T-helper 9 cell (primary cell): ENCODE data around the gene UROD.
"Not testable (repeated sequence)": the region's sequence is repeated elsewhere in the genome, so short reads cannot be mapped to it uniquely, and the experiment has no call there.

Source experiments
- DNase-seq: peaks from one replicate; pipeline ENCODE4 v3.0.0-alpha.2; 2020
- total RNA-seq, 2 donors: gene quantifications; one replicate each; lab custom pipeline; 2026; lab: John Stamatoyannopoulos, UW

The UROD gene
- 16.9 to 56.9 reads per million in 2 donors for total RNA-seq

DNA sequence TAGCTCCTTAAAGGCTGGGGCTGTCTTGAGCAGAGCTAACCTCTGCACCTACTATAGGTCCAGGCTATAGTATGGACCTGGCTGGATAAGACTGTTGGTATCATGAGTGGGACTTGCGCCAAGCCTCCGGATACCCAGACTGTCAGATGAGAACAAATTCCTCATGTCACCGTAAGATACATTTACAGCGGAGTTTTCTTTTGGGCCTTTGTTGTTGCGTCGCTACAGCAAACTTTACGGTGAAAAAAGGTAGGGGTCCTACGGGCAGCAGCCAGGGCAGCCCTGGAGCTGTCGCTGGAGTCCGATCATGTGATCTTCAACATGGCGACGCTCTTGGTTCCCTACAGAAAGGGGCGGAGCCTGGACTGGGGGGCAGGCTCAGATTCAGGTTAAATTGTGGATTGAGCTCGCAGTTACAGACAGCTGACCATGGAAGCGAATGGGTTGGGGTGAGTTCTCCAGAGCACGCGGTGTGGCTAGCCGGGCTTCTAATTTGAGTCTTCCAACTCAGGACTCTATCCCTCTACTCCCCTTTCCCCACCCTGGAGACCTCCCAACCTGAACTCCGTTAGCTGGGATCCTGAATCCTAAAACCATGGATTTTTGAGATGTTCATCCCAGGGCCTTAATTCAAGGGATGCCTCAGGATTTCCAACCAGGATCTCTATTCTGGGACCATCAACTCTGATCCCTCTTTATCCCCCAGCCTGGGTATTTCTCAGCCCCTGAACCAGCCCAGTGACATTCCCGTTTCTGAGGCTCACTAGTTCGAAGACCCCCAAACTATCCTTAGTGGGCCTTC lies at the start of gene UROD:
Gene UROD (plus strand): TSS at position 418 of the 802 bp plus-strand sequence. CDS start 12 bp downstream, at position 430.
- peak; percentile 79 for DNase-seq

DNA sequence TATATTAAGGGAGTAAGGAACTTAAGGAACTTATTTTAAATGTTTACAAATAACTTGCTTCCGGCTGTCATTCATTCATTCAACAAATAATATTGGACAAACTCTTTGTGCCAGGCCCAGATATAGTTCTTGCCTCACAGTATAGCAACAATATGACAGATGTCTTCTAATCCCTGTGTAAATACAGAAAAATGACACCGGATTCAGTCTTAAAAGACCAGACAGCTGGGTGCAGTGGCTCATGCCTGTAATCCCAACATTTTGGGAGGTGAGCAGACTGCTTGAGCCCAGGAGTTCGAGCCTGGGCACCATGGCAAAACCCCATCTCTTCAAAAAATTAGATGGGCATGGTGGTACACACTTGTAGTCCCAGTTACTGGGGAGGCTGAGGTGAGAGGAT lies 49.3 kb upstream of the UROD start:
- DNase-seq, result no peak

DNA sequence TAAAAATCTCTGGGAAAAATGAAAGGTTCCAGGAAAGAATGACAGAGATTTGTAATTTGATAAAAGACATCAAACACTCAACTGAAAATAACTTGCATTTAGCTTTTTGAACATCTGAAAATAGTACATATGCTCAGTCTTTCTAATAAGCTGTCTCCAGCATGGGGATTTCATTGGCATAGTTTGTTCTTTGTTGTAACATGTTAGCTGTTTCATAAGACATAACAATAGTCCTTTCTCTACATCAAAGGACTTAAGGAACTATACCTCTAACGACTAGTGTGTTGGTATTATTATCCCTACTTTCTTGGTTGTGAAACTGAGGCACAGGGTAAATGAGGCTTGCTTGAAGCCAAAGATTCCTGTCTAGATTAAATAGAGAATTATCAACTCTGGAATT lies 47.7 kb upstream of the UROD start:
- DNase-seq, result no peak

DNA sequence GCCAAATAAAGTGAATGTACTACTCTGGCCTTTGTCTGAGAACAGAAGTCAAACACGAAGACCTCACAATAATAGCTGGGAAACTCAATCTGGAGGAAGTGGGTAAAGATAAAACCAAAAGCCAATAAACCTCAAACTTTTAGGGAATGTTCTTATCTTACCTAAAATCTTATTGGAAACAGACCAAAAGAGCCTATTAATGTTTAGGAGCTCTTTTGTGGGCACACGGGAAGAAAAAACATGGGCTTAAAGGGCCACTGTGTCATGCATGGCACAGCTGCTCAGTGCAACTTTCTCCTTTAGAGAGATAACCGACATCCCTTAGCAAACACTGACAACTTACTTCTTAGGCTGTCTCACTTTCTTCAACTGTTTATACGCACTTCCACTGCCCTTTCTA lies 41.7 kb upstream of the UROD start:
- DNase-seq, result no peak

- DNase-seq, result no peak
These were observed 38.4 kb upstream of the UROD start for GRCh38 chr1:44973645-44974044.

DNA sequence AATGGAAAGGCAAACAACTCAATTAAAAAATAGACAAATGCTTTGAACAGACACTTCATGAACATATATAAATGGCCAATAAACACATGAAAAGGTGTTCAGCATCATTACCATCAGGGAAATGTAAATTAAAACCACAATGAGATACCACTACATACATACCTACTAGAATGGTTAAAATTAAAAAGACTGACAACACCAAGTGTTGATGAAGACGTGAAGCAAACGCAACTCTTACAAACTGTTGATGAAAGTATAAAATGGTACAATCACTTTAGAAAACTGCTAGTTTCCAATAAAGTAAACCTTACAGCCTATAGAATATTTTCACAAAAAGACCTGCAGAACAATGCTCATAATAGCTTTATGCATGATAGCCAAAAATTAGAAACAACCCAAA lies 35.8 kb upstream of the UROD start:
- DNase-seq, result no peak

GRCh38 chr1:44977372-44977771 lies 34.7 kb upstream of the UROD start:
- DNase-seq, result not testable (repeated sequence)

- no peak for DNase-seq
These were observed 26.2 kb upstream of the UROD start for GRCh38 chr1:44985747-44986359.

GRCh38 chr1:44988531-44989156 lies 23.4 kb upstream of the UROD start:
- DNase-seq, result no peak

DNA sequence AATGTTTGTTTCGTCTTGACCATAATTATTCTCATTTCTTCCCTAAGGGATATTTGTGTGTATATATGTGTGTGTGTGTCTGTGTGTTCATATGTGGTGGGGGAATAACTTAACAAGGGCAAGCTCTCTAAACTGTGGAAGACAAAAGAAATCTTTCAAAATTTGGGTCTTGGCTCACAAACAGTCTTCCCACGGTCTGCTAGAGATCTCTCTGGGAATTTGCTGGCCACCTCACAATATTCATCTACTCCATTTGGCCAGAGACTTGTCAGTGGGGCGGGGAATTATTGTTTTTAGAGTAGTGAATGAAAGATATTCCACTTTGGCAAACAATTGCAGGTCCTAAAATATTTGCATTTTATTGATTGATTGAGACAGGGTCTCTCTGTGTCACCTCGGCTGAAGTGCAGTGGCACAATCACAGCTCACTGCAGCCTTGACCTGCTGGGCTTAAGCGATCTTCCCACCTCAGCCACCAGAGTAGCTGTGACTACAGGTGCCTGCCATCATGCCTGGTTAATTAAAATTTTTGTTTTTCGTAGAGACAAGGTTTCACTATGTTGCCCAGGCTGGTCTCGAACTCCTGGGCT lies 17.6 kb upstream of the UROD start:
- DNase-seq, result no peak

DNA sequence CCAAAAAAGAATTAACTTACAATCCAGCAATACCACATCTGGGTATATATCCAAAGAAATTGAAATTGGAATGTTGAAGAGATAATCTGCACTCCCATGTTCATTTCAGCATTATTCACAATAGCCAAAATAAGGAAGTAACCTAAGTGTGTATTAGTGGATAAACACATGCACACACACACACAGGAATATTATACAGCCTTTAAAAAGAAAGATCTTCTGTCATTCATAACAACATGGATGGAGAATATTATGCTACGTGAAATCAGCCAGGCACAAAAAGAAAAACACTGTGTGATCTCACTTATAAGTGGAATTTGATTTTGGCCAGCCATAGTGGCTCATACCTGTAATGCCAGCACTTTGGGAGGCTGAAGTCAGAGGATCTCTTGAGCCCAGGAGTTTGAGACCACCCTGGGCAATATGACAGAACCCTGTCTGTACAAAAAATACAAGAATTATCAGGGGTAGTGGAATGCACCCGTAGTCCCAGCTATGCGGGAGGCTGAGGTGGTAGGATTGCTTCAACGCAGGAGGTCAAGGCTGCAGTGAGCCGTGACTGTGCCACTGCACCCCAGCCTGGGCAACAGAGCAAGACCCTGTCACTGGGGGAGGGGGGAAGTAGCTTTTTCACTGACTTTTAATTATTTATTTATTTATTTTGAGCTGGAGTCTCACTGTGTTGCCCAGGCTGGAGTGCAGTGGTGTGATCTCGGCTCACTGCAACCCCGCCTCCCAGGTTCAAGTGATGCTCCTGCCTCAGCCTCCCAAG lies 16.4 kb upstream of the UROD start:
- DNase-seq, result no peak

DNA sequence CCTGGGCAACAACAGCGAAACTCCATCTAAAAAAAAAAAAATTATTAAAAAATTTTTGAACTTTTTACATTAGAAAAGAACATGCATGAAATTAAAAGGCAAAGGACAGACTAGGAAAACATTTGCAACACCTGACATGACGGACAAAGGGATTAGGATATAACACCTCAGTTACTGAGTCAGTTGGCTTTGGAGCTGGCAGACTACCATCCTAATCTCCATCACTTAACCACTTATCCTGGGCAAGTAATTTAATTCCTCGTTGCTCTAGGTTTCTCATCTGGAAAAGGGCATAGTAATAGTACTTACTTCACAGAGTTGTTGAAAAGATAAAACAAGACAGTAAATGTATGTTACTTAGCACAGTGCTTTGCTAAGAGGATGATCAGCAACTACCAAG lies 12.8 kb upstream of the UROD start:
- no peak for DNase-seq

- no peak for DNase-seq
These were observed 11.0 kb upstream of the UROD start for GRCh38 chr1:45001011-45001481.

DNA sequence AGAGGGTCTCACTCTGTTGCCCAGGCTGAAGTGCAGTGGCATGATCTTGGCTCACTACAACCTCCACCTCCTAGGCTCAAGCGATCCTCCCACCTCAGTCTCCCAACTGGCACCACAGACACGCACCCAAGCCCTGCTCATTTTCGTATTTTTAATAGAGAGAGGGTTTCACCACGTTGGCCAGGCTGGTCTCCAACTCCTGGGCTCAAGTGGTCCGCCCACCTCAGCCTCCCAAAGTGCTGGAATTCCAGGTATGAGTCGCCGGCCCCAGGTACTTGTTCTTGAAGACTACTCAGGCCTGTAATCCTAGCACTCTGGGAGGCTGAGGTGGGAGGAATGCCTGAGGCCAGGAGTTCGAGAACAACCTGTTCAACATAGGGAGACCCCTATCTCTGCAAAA lies 10.5 kb upstream of the UROD start:
- not testable (repeated sequence) for DNase-seq

GRCh38 chr1:45002650-45003645 lies 9.1 kb upstream of the UROD start:
- DNase-seq, result no peak

DNA sequence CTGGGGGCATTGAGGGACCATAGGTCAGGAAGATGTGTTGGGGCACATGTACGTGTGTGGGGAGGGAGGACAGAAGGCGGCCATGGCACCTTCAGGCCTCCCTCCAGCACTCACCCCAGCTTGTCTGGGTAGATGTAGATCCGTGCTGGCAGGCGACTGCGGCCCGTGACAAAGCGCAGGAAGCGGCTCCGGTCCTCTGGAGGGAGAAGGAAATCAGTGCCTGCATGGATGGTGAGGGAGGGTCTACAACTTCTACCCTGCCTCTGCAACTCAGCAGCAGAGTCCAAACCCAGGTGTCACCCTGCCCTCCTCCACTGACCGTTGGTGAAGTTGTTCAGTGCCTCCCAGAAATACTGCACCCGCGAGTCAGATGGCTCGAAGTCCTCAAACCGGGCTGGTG lies 8.3 kb upstream of the UROD start:
- no peak for DNase-seq

DNA sequence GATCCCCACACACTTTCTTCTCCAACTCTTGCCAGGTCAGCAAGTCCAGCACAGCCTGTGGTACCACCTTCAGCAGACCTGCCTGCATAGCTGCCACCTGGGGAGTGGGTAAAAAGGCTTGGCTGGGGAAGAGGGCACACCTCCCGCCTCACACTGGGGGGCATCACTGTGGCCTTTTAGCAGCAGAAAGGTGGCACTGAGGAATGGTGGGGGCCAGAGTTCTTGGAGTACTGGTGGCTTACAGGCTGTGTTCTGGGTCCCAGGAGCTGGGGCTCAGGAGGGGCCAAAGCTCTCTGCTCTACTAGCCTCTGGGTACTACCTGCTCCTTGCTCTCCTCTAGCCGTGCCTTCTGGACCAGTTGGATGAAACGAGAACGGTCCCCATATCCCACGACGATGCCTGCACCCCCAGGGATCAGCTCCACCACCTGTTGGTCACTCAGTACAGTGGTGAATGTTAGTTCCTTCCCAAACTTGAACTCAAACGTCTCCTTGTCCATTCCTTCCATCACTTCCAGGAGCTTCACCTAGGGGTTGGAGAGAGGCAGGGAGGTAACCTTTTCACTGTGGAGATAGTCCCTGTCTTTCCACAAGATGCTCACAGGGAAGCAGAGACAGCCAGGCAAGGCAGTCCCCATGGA lies 7.7 kb upstream of the UROD start:
- no peak for DNase-seq

GRCh38 chr1:45005761-45006160 lies 6.3 kb upstream of the UROD start:
- DNase-seq, result no peak

DNA sequence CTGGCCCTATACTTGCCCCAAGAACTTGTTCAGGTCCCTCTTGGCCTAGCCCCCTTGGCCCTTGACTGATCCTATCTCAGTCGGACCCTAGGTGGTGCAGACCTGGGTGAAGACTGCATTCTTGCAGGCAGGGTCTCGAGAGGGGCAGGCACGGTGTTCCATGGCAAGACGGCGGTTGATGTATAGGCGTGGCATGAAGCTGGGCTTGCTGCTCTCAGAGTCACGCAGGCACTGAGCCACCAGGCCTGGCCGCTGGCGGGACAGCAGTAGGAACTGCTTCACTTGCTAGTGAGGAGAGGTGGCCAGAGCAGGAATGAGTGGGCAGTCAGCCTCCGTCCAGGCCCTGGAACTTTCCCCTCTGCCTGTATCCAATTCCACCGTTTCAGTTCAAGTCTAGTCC lies 4.7 kb upstream of the UROD start:
- DNase-seq, result no peak

- DNase-seq, result no peak
These were observed 4.0 kb upstream of the UROD start for GRCh38 chr1:45008076-45008475.

GRCh38 chr1:45008516-45008915 lies 3.5 kb upstream of the UROD start:
- DNase-seq, result no peak
